GM08714 (cell line): Measurements from ENCODE around the gene OSBPL3.

Experiments used
- H3K4me3 ChIP-seq: fragments of 200-500 bp; sonication (Bioruptor generic); 2 replicates; pipeline ENCODE4 v1.5.1; 2014; ENCODE audit warnings: mild to moderate bottlenecking, low read length, inconsistent platforms
- ZNF274 ChIP-seq: IDR thresholded peaks from 2 replicates; pipeline ENCODE4 v1.6.1; 2012; ENCODE audit warnings: mild to moderate bottlenecking, low read depth, low read length

Gene OSBPL3

GRCh38 chr7:24951441-24951980 lies 28.5 kb downstream of the OSBPL3 start:
- no peak for TF ChIP-seq ZNF274
- H3K4me3 ChIP-seq: no peak overlapping the region

- TF ChIP-seq ZNF274: no peak
- no peak overlapping the region for H3K4me3 ChIP-seq
Measured at GRCh38 chr7:24949884-24950283, 30.1 kb downstream of the OSBPL3 start.

- no peak overlapping the region for H3K4me3 ChIP-seq
- no peak for TF ChIP-seq ZNF274
Measured at GRCh38 chr7:24948739-24949138, 31.2 kb downstream of the OSBPL3 start.

- TF ChIP-seq ZNF274: no peak
- H3K4me3 ChIP-seq: no peak overlapping the region
Measured at GRCh38 chr7:24946467-24946866, 33.5 kb downstream of the OSBPL3 start.

- no peak for TF ChIP-seq ZNF274
- no peak overlapping the region for H3K4me3 ChIP-seq
Measured at GRCh38 chr7:24945899-24946298, 34.1 kb downstream of the OSBPL3 start.

GRCh38 chr7:24943096-24943948 lies 36.7 kb downstream of the OSBPL3 start:
- no peak for TF ChIP-seq ZNF274
- H3K4me3 ChIP-seq: no peak overlapping the region

GRCh38 chr7:24942226-24942625 lies 37.8 kb downstream of the OSBPL3 start:
- no peak for TF ChIP-seq ZNF274
- H3K4me3 ChIP-seq: no peak overlapping the region

GRCh38 chr7:24939416-24939815 lies 40.6 kb downstream of the OSBPL3 start:
- H3K4me3 ChIP-seq: no peak overlapping the region
- TF ChIP-seq ZNF274: no peak

GRCh38 chr7:24936121-24936824 lies 43.7 kb downstream of the OSBPL3 start:
- no peak for TF ChIP-seq ZNF274
- H3K4me3 ChIP-seq: peak overlapping the region; percentile 22; the same call in 1 of the 2 replicates

GRCh38 chr7:24933298-24933697 lies 46.7 kb downstream of the OSBPL3 start:
- H3K4me3 ChIP-seq: peak overlapping the region; percentile 50; the same call in 1 of the 2 replicates
- no peak for TF ChIP-seq ZNF274

GRCh38 chr7:24932815-24933214 lies 47.2 kb downstream of the OSBPL3 start:
- no peak for TF ChIP-seq ZNF274
- peak overlapping the region; percentile 50; the same call in 1 of the 2 replicates for H3K4me3 ChIP-seq

- TF ChIP-seq ZNF274: no peak
- no peak overlapping the region; the same call in 1 of the 2 replicates for H3K4me3 ChIP-seq
Measured at GRCh38 chr7:24932389-24932788, 47.6 kb downstream of the OSBPL3 start.

- TF ChIP-seq ZNF274: no peak
- H3K4me3 ChIP-seq: no peak overlapping the region; the same call in 1 of the 2 replicates
Measured at GRCh38 chr7:24931844-24932243, 48.1 kb downstream of the OSBPL3 start.

- no peak overlapping the region for H3K4me3 ChIP-seq
- TF ChIP-seq ZNF274: no peak
Measured at GRCh38 chr7:24930856-24931255, 49.1 kb downstream of the OSBPL3 start.
